Gastrocnemius medialis (tissue), 4 donors: Measurements from ENCODE around the gene SPTLC3.

Source experiments
- CTCF ChIP-seq, 5 experiments: fragments of 450-650 bp in 3 of 5; fragments of 200-600 bp in 2 of 5; sonication (generic) in 2 of 5; IDR thresholded peaks in 4 of 5; conservative IDR thresholded peaks in 1 of 5; 1 replicate in 4 of 5; 2 replicates in 1 of 5; pipeline ENCODE4 v1.5.1; 2016 to 2019; ENCODE audit warnings: antibody characterized with exemption in 5 of 5, mild to moderate bottlenecking in 3 of 5, moderate library complexity in 3 of 5
- POLR2A ChIP-seq, 2 donors: fragments of 450-650 bp; IDR thresholded peaks; one replicate each; pipeline ENCODE4 v1.6.1; 2017; ENCODE audit warnings: antibody characterized with exemption in 2 of 2, mild to moderate bottlenecking in 2 of 2, moderate library complexity in 2 of 2

- no peak for TF ChIP-seq CTCF (IDR thresholded peaks at IDR 0.05 in 4 of 5, conservative IDR thresholded peaks at IDR 0.05 in 1 of 5)
- no peak for TF ChIP-seq POLR2A (IDR thresholded peaks at IDR 0.05)
Observed at GRCh38 chr20:13094976-13095375, 86.2 kb downstream of the SPTLC3 start.
